Mesenchymal stem cell (in vitro differentiated cells and primary cell): ENCODE measurements around the gene ITM2B.

Experiments
- DNase-seq: peaks from one replicate; pipeline ENCODE4 v3.0.0-alpha.2; 2013
- H2AFZ ChIP-seq: one replicate; pipeline ENCODE4 v1.6.1; 2013; ENCODE audit warnings: low read depth, mild to moderate bottlenecking, control low read depth, inconsistent platforms, low read length, moderate library complexity
- H2AK5ac ChIP-seq: 2 replicates; pipeline ENCODE4 v1.6.1; 2013; ENCODE audit warnings: low read length, moderate library complexity, mild to moderate bottlenecking, inconsistent platforms; ENCODE audit not compliant: severe bottlenecking
- H2BK120ac ChIP-seq: one replicate; pipeline ENCODE4 v1.6.1; 2013; ENCODE audit warnings: low read depth, mild to moderate bottlenecking, inconsistent platforms, low read length, moderate library complexity
- H2BK12ac ChIP-seq, 2 experiments: one replicate each; pipeline ENCODE4 v1.6.1; 2013; ENCODE audit warnings: inconsistent platforms in 2 of 2, low read length in 2 of 2, mild to moderate bottlenecking in 2 of 2, moderate library complexity in 2 of 2, control low read depth in 1 of 2
- H2BK15ac ChIP-seq: one replicate; pipeline ENCODE4 v1.6.1; 2013; ENCODE audit warnings: mild to moderate bottlenecking, low read depth, inconsistent platforms; ENCODE audit not compliant: poor library complexity, severe bottlenecking
- H2BK5ac ChIP-seq: 2 replicates; pipeline ENCODE4 v1.6.1; 2013; ENCODE audit warnings: low read depth, mild to moderate bottlenecking, low read length, control low read depth, inconsistent platforms; ENCODE audit not compliant: poor library complexity, severe bottlenecking
- H3K14ac ChIP-seq, 2 experiments: one replicate each; pipeline ENCODE4 v1.6.1; 2013; ENCODE audit warnings: inconsistent platforms in 2 of 2, low read length in 2 of 2, control low read depth in 1 of 2, mild to moderate bottlenecking in 1 of 2, moderate library complexity in 1 of 2
- H3K18ac ChIP-seq, 2 experiments: one replicate each; pipeline ENCODE4 v1.6.1; 2013; ENCODE audit warnings: inconsistent platforms in 2 of 2, low read length in 2 of 2, control low read depth in 1 of 2, low read depth in 1 of 2, mild to moderate bottlenecking in 1 of 2
- H3K23ac ChIP-seq, 2 experiments: one replicate each; pipeline ENCODE4 v1.6.1; 2013; ENCODE audit warnings: inconsistent platforms in 2 of 2, low read length in 2 of 2, mild to moderate bottlenecking in 2 of 2, moderate library complexity in 2 of 2, control low read depth in 1 of 2
- H3K27ac ChIP-seq: 2 replicates; pipeline ENCODE4 v1.5.1; 2013; ENCODE audit warnings: mild to moderate bottlenecking, moderate library complexity, low read length, control low read depth, inconsistent platforms; ENCODE audit not compliant: poor library complexity, severe bottlenecking
- H3K27me3 ChIP-seq, 2 experiments: 2 replicates each; pipeline versions ENCODE4 v1.6.1 to v1.7.0; 2013; ENCODE audit warnings: low read length in 2 of 2, mild to moderate bottlenecking in 2 of 2, moderate library complexity in 2 of 2, control low read depth in 1 of 2, inconsistent platforms in 1 of 2; ENCODE audit not compliant: control insufficient read depth in 1 of 2, insufficient read depth in 1 of 2
- H3K36me3 ChIP-seq, 2 experiments: 2 replicates each; pipeline versions ENCODE4 v1.6.1 to v1.7.0; 2013; ENCODE audit warnings: low read length in 2 of 2, control low read depth in 1 of 2, inconsistent platforms in 1 of 2, low read depth in 1 of 2, mild to moderate bottlenecking in 1 of 2; ENCODE audit not compliant: insufficient read depth in 2 of 2, control insufficient read depth in 1 of 2
- H3K4ac ChIP-seq, 2 experiments: one replicate each; pipeline ENCODE4 v1.6.1; 2013; ENCODE audit warnings: inconsistent platforms in 2 of 2, low read length in 2 of 2, mild to moderate bottlenecking in 2 of 2, moderate library complexity in 2 of 2, control low read depth in 1 of 2, low read depth in 1 of 2
- H3K4me1 ChIP-seq: 2 replicates; pipeline ENCODE4 v1.6.1; 2013; ENCODE audit warnings: low read depth, low read length, control low read depth; ENCODE audit not compliant: control insufficient read depth, insufficient read depth
- H3K4me2 ChIP-seq: 2 replicates; pipeline ENCODE4 v1.6.1; 2013; ENCODE audit warnings: low read length, mild to moderate bottlenecking, inconsistent platforms; ENCODE audit not compliant: poor library complexity, severe bottlenecking
- H3K4me3 ChIP-seq, 2 experiments: 2 replicates each; pipeline versions ENCODE4 v1.5.1 to v1.7.0; 2013; ENCODE audit warnings: low read length in 2 of 2, mild to moderate bottlenecking in 2 of 2, control low read depth in 1 of 2, low read depth in 1 of 2; ENCODE audit not compliant: insufficient read depth in 1 of 2
- H3K79me1 ChIP-seq: replicated peaks from 2 replicates; pipeline ENCODE4 v1.6.1; 2013; ENCODE audit warnings: mild to moderate bottlenecking, control low read depth, low read length, inconsistent platforms; ENCODE audit not compliant: poor library complexity, severe bottlenecking
- H3K9ac ChIP-seq: 2 replicates; pipeline ENCODE4 v1.7.0; 2013; ENCODE audit warnings: mild to moderate bottlenecking, low read length, moderate library complexity
- H3K9me3 ChIP-seq: 2 replicates; pipeline ENCODE4 v1.7.0; 2013; ENCODE audit warnings: mild to moderate bottlenecking, low read length; ENCODE audit not compliant: control insufficient read depth
- H4K8ac ChIP-seq: one replicate; pipeline ENCODE4 v1.6.1; 2013; ENCODE audit warnings: inconsistent platforms, mild to moderate bottlenecking, low read length, moderate library complexity
- H4K91ac ChIP-seq: one replicate; pipeline ENCODE4 v1.6.1; 2013; ENCODE audit warnings: mild to moderate bottlenecking, low read length, inconsistent platforms
- WGBS: methylation state at CpG from one replicate; pipeline ENCODE4 v1.1.7; 2013; ENCODE audit warnings: mixed read lengths; 5-methylcytosine and 5-hydroxymethylcytosine counted together

The ITM2B gene

GRCh38 chr13:48255954-48256353 is 22.9 kb downstream of the ITM2B start:
- H2BK120ac ChIP-seq = no peak overlapping the region
- H2BK15ac ChIP-seq = no peak overlapping the region
- H3K23ac ChIP-seq = no peak overlapping the region
- no peaks in the 10 kb centered on the region for H3K27me3 ChIP-seq
- no peak overlapping the region for H2BK12ac ChIP-seq
- no peak overlapping the region for H4K91ac ChIP-seq
- no peak for DNase-seq
- H4K8ac ChIP-seq = no peak overlapping the region
- no peaks in the 10 kb centered on the region for H3K4me1 ChIP-seq
- no peak overlapping the region for H3K4me3 ChIP-seq
- H3K14ac ChIP-seq = no peak overlapping the region
- no peak overlapping the region for H3K4ac ChIP-seq
- H3K18ac ChIP-seq = no peak overlapping the region
- WGBS = no CpG with 5 or more reads among the region's 1 CpG
- H3K27ac ChIP-seq = no peak overlapping the region
- peaks cover 10 to 75% of the 10 kb centered on the region in 2 experiments for H3K36me3 ChIP-seq
- no peak overlapping the region for H2AFZ ChIP-seq
- peaks cover 14% of the 10 kb centered on the region for H3K79me1 ChIP-seq
- H2BK5ac ChIP-seq = no peak overlapping the region
- H2AK5ac ChIP-seq = no peak overlapping the region
- H3K4me2 ChIP-seq = no peak overlapping the region
- H3K9me3 ChIP-seq = no peaks in the 10 kb centered on the region
- peak overlapping the region; percentile 22 for H3K9ac ChIP-seq

GRCh38 chr13:48258002-48258401 is 25.0 kb downstream of the ITM2B start:
- Histone ChIP-seq H3K79me1 (peaks cover 9% of the 10 kb centered on the region), H4K91ac (no peak overlapping the region), H3K23ac (no peak overlapping the region), H3K18ac (no peak overlapping the region), H4K8ac (no peak overlapping the region), H3K4me2 (no peak overlapping the region), H3K27me3 (no peaks in the 10 kb centered on the region), H2BK15ac (no peak overlapping the region), H2BK5ac (no peak overlapping the region), H3K4ac (no peak overlapping the region), H2AFZ (no peak overlapping the region), H3K14ac (no peak overlapping the region), H3K4me3 (no peak overlapping the region), H3K27ac (no peak overlapping the region), H2BK12ac (no peak overlapping the region), H3K9me3 (no peaks in the 10 kb centered on the region), H2BK120ac (no peak overlapping the region), H2AK5ac (no peak overlapping the region), H3K4me1 (no peaks in the 10 kb centered on the region), H3K36me3 (peaks cover 7 to 92% of the 10 kb centered on the region in 2 experiments), H3K9ac (no peak overlapping the region)
- no peak for DNase-seq

GRCh38 chr13:48258430-48258829 is 25.4 kb downstream of the ITM2B start:
- H2AK5ac ChIP-seq = no peak overlapping the region
- H3K4me2 ChIP-seq = no peak overlapping the region
- no peaks in the 10 kb centered on the region for H3K4me1 ChIP-seq
- no peaks in the 10 kb centered on the region for H3K9me3 ChIP-seq
- H3K18ac ChIP-seq = no peak overlapping the region
- no peak for DNase-seq
- H4K8ac ChIP-seq = no peak overlapping the region
- H3K4ac ChIP-seq = no peak overlapping the region
- H2AFZ ChIP-seq = no peak overlapping the region
- peaks cover 7 to 96% of the 10 kb centered on the region in 2 experiments for H3K36me3 ChIP-seq
- no peak overlapping the region for H3K23ac ChIP-seq
- no peak overlapping the region for H2BK15ac ChIP-seq
- H3K27me3 ChIP-seq = no peaks in the 10 kb centered on the region
- no peak overlapping the region for H2BK5ac ChIP-seq
- no peak overlapping the region for H3K14ac ChIP-seq
- H2BK120ac ChIP-seq = no peak overlapping the region
- peaks cover 11% of the 10 kb centered on the region for H3K79me1 ChIP-seq
- WGBS = 100% methylated on average over 2 of the region's 3 CpGs
- no peak overlapping the region for H3K27ac ChIP-seq
- H3K9ac ChIP-seq = no peak overlapping the region
- H4K91ac ChIP-seq = no peak overlapping the region
- no peak overlapping the region for H2BK12ac ChIP-seq
- no peak overlapping the region for H3K4me3 ChIP-seq

GRCh38 chr13:48260970-48261369 is 28.0 kb downstream of the ITM2B start:
- Histone ChIP-seq H3K14ac (no peak overlapping the region), H3K23ac (no peak overlapping the region), H4K91ac (no peak overlapping the region), H3K4ac (no peak overlapping the region), H2AK5ac (no peak overlapping the region), H2BK120ac (no peak overlapping the region), H2BK5ac (no peak overlapping the region), H3K18ac (no peak overlapping the region), H2BK12ac (no peak overlapping the region), H3K9ac (no peak overlapping the region), H3K9me3 (no peaks in the 10 kb centered on the region), H3K4me1 (no peaks in the 10 kb centered on the region), H2AFZ (no peak overlapping the region), H3K79me1 (peaks cover 7% of the 10 kb centered on the region), H3K36me3 (peaks cover 3 to 96% of the 10 kb centered on the region in 2 experiments), H3K27ac (no peak overlapping the region), H3K27me3 (no peaks in the 10 kb centered on the region), H3K4me2 (no peak overlapping the region), H4K8ac (no peak overlapping the region), H3K4me3 (no peak overlapping the region), H2BK15ac (no peak overlapping the region)
- DNase-seq = no peak
- WGBS = no CpG with 5 or more reads among the region's 4 CpGs
